Glutamatergic neuron (in vitro differentiated cells): ENCODE measurements around the gene AP4E1. TPM values are rescaled to one million over a fixed set of nuclear protein-coding genes. Genes with fewer than 3 reads are reported as not detected.
"Not testable (repeated sequence)": the region's sequence is repeated elsewhere in the genome, so short reads cannot be mapped to it uniquely, and the experiment has no call there.

Experiments used
- DNase-seq: peaks from one replicate; pipeline ENCODE4 v3.0.0; 2022
- H3K27ac Mint-ChIP-seq: one replicate; pipeline ENCODE4 v1.8.0; 2020; ENCODE audit warnings: mild to moderate bottlenecking, mixed read lengths, inconsistent platforms; ENCODE audit not compliant: unreplicated experiment
- H3K27me3 Mint-ChIP-seq: one replicate; pipeline ENCODE4 v1.8.0; 2020; ENCODE audit warnings: mild to moderate bottlenecking, moderate library complexity, mixed read lengths, inconsistent platforms; ENCODE audit not compliant: unreplicated experiment
- H3K36me3 Mint-ChIP-seq: one replicate; pipeline ENCODE4 v1.8.0; 2020; ENCODE audit warnings: mild to moderate bottlenecking, mixed read lengths, inconsistent platforms; ENCODE audit not compliant: unreplicated experiment
- H3K4me1 Mint-ChIP-seq: one replicate; pipeline ENCODE4 v1.8.0; 2020; ENCODE audit warnings: mild to moderate bottlenecking, low read depth, mixed read lengths, inconsistent platforms; ENCODE audit not compliant: unreplicated experiment
- H3K4me3 Mint-ChIP-seq: one replicate; pipeline ENCODE4 v1.8.0; 2020; ENCODE audit warnings: mild to moderate bottlenecking, mixed read lengths, inconsistent platforms; ENCODE audit not compliant: unreplicated experiment
- H3K9me3 Mint-ChIP-seq: one replicate; pipeline ENCODE4 v1.8.0; 2020; ENCODE audit warnings: mild to moderate bottlenecking, moderate library complexity, mixed read lengths, inconsistent platforms; ENCODE audit not compliant: unreplicated experiment
- CTCF ChIP-seq: fragments of 200-600 bp; sonication (generic); IDR thresholded peaks from one replicate; pipeline ENCODE4 v1.5.0; 2021; ENCODE audit not compliant: partially characterized antibody, unreplicated experiment
- total RNA-seq: library from RNA; stranded (reverse); fragmentation: NEBNext Ultra II Directional; extraction: Animal tissue kit (Norgen Biotek cat#: 25700); gene quantifications from one replicate; pipeline ENCODE4 v1.2.1, GENCODE V29; 2021; ENCODE audit not compliant: unreplicated experiment

AP4E1 gene
- total RNA-seq, 1 donor from 2014 or later, result 15.9 TPM

- TF ChIP-seq CTCF, result no peak
- Mint-ChIP-seq H3K9me3 (peaks cover 9% of the 10 kb centered on the region), H3K4me1 (peaks cover 3% of the 10 kb centered on the region), H3K27me3 (peaks cover 5% of the 10 kb centered on the region), H3K4me3 (no peak overlapping the region), H3K36me3 (no peaks in the 10 kb centered on the region), H3K27ac (no peak overlapping the region)
- no peak for DNase-seq
Measured at GRCh38 chr15:50911001-50911400, 2.5 kb downstream of the AP4E1 start.

- H3K4me1 Mint-ChIP-seq, result peaks cover 3% of the 10 kb centered on the region
- peaks cover 5% of the 10 kb centered on the region for H3K27me3 Mint-ChIP-seq
- H3K9me3 Mint-ChIP-seq, result peaks cover 9% of the 10 kb centered on the region
- DNase-seq, result no peak
- H3K27ac Mint-ChIP-seq, result no peak overlapping the region
- H3K4me3 Mint-ChIP-seq, result no peak overlapping the region
- no peak for TF ChIP-seq CTCF
- H3K36me3 Mint-ChIP-seq, result no peaks in the 10 kb centered on the region
Measured at GRCh38 chr15:50911621-50912020, 3.1 kb downstream of the AP4E1 start.

- TF ChIP-seq CTCF, result no peak
- no peak for DNase-seq
- Mint-ChIP-seq H3K4me1 (no peaks in the 10 kb centered on the region), H3K9me3 (peaks cover 1% of the 10 kb centered on the region), H3K27me3 (no peaks in the 10 kb centered on the region), H3K4me3 (no peak overlapping the region), H3K36me3 (no peaks in the 10 kb centered on the region), H3K27ac (no peak overlapping the region)
Measured at GRCh38 chr15:50916400-50916799, 7.9 kb downstream of the AP4E1 start.

- not testable (repeated sequence) for H3K4me3 Mint-ChIP-seq, H3K4me1 Mint-ChIP-seq, H3K36me3 Mint-ChIP-seq, H3K27ac Mint-ChIP-seq, H3K27me3 Mint-ChIP-seq, H3K9me3 Mint-ChIP-seq, DNase-seq
Measured at GRCh38 chr15:50919359-50919758, 10.9 kb downstream of the AP4E1 start.

- TF ChIP-seq CTCF, result no peak
- no peak for DNase-seq
- Mint-ChIP-seq H3K4me3 (no peak overlapping the region), H3K36me3 (no peaks in the 10 kb centered on the region), H3K27ac (no peak overlapping the region), H3K4me1 (no peaks in the 10 kb centered on the region), H3K9me3 (no peaks in the 10 kb centered on the region), H3K27me3 (no peaks in the 10 kb centered on the region)
Measured at GRCh38 chr15:50925281-50925680, 16.8 kb downstream of the AP4E1 start.

- no peak for TF ChIP-seq CTCF
- no peaks in the 10 kb centered on the region for H3K9me3 Mint-ChIP-seq
- no peak overlapping the region for H3K27ac Mint-ChIP-seq
- DNase-seq, result no peak
- H3K36me3 Mint-ChIP-seq, result no peaks in the 10 kb centered on the region
- no peaks in the 10 kb centered on the region for H3K27me3 Mint-ChIP-seq
- no peak overlapping the region for H3K4me3 Mint-ChIP-seq
- no peaks in the 10 kb centered on the region for H3K4me1 Mint-ChIP-seq
Measured at GRCh38 chr15:50929062-50929461, 20.6 kb downstream of the AP4E1 start.
